ENCODE results near the gene ZFAND6. TPM values are rescaled to one million over a fixed set of nuclear protein-coding genes. Genes with fewer than 3 reads are reported as not detected.

Gene ZFAND6
- total RNA-seq, 1 experiment from 2014 or later: 89.7 TPM

GRCh38 chr15:80060356-80061006 lies 1.0 kb downstream of the ZFAND6 start:
- H4K20me1 ChIP-seq (ENCODE audit: control insufficient read depth, insufficient read depth, insufficient read length): no peaks in the 10 kb centered on the region
- WGBS (ENCODE audit: extremely low coverage, insufficient read length, low lambda C conversion rate): no CpG with 5 or more reads among the region's 26 CpGs
- Mint-ChIP-seq H3K4me3 (peak overlapping the region; percentile 84 to 90), H3K4me1 (peaks cover 43 to 44% of the 10 kb centered on the region in 2 experiments), H3K27me3 (ENCODE audit: low read depth) (peaks cover 3% of the 10 kb centered on the region; the same call in 1 of the 2 replicates), H3K27ac (peak overlapping the region; percentile 85 to 92 (median 91)), H3K36me3 (ENCODE audit: insufficient read depth in 1 of 3, low read depth in 3 of 3) (no peaks in the 10 kb centered on the region), H3K9me3 (no peaks in the 10 kb centered on the region; a peak in 1 of 5 replicates)
- no peaks in the 10 kb centered on the region for H3K79me1 ChIP-seq (ENCODE audit: insufficient read depth, low read depth, low read length, poor library complexity, severe bottlenecking)
- peak overlapping the region; percentile 28 for H3K27ac ChIP-seq (ENCODE audit: insufficient read length, low read depth, low read length)
- H3K56ac ChIP-seq (ENCODE audit: insufficient read length, low read depth, low read length): no peak overlapping the region
- H4K8ac ChIP-seq (replicated peaks; ENCODE audit: insufficient read length, low read depth, low read length): no peak overlapping the region
- no peak overlapping the region for H2BK12ac ChIP-seq (ENCODE audit: insufficient read length, low read depth, low read length)
- H2AFZ ChIP-seq (ENCODE audit: low read length): no peak overlapping the region
- H3K23ac ChIP-seq (ENCODE audit: insufficient read length, low read depth, low read length): no peak overlapping the region
- no peak overlapping the region for H4K5ac ChIP-seq (ENCODE audit: insufficient read length, low read depth, low read length)
- H3K4ac ChIP-seq (ENCODE audit: low read depth, low read length): no peak overlapping the region
- peak overlapping the region; percentile 45 for H3K4me2 ChIP-seq (ENCODE audit: insufficient read depth, insufficient read length, low read length)
- no peaks in the 10 kb centered on the region for H3K9me3 ChIP-seq (ENCODE audit: control insufficient read depth, low read depth, low read length)
- H2AK5ac ChIP-seq (ENCODE audit: insufficient read length, low read length): no peak overlapping the region
- no peak overlapping the region for H3K14ac ChIP-seq (ENCODE audit: insufficient read depth, low read length)
- peaks cover 7% of the 10 kb centered on the region for H3K23me2 ChIP-seq (ENCODE audit: insufficient read length, low read depth, low read length, poor library complexity, severe bottlenecking)
- no peaks in the 10 kb centered on the region for H3K27me3 ChIP-seq (ENCODE audit: insufficient read depth, low read length)
- H3K18ac ChIP-seq (ENCODE audit: insufficient read length, low read depth, low read length): no peak overlapping the region
- peaks cover 23% of the 10 kb centered on the region; the same call in 1 of the 2 replicates for H3K79me2 ChIP-seq (ENCODE audit: insufficient read depth, low read length)
- H3K9ac ChIP-seq (ENCODE audit: extremely low read depth, insufficient read length, low read length): peak overlapping the region; percentile 72
- no peak overlapping the region for H2BK20ac ChIP-seq (ENCODE audit: low read depth, low read length, poor library complexity, severe bottlenecking)
- no peak overlapping the region for H2BK120ac ChIP-seq (ENCODE audit: low read depth, low read length, poor library complexity, severe bottlenecking)
- no peak overlapping the region for H4K91ac ChIP-seq (ENCODE audit: insufficient read length, low read depth, low read length)
- no peak; the same call in 2 of the 3 replicates for TF ChIP-seq CTCF (conservative IDR thresholded peaks at IDR 0.05)
- no peak for DNase-seq
- H3K4me1 ChIP-seq (ENCODE audit: insufficient read depth, low read length): no peaks in the 10 kb centered on the region; the same call in 1 of the 2 replicates
- no peak overlapping the region for H2BK15ac ChIP-seq (ENCODE audit: low read depth, low read length)
- H3T11ph ChIP-seq (ENCODE audit: low read length): no peak overlapping the region
- H2BK5ac ChIP-seq (ENCODE audit: insufficient read length, low read length): no peak overlapping the region

All from H9 (cell line).